GM19025 (cell line): ENCODE results near the gene FAIM.
"Not testable (repeated sequence)": the region's sequence is repeated elsewhere in the genome, so short reads cannot be mapped to it uniquely, and the experiment has no call there.

Experiments used
- ATAC-seq: cut with Tn5 transposase; IDR thresholded peaks from one replicate; pipeline ENCODE4 v1.9.1; 2021; ENCODE audit warnings: mild to moderate bottlenecking, low read depth, moderate library complexity; ENCODE audit not compliant: unreplicated experiment

The FAIM gene

DNA sequence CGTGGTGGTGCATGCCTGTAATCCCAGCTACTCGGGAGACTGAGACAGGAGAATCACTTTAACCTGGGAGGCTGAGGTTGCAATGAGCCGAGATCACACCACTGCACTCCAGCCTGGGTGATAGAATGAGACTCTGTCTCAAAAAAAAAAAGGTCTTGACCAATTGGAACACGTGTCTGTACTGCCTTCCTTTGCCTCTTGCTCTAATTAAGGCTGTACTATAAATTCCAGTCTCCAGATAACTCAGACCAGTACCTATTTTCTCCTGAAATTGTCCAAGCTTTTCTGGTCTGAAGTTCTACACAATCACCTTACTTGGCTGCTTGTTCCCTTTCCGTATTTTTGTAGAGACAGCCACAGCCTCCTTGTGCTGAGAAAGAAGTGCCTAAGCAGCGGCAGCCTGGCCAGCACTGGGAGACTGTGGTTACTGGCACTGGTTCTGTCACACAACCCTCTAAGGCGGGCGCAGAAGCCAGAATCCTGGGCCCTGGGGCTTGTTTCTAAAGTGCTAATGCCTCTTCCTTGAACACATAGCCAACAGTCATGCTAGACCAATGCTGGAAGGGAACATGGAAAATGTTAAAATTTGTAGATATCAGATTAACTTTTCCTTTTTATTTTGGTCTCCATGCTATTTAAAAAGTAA lies 8.3 kb upstream of the FAIM start:
- no peak for ATAC-seq

DNA sequence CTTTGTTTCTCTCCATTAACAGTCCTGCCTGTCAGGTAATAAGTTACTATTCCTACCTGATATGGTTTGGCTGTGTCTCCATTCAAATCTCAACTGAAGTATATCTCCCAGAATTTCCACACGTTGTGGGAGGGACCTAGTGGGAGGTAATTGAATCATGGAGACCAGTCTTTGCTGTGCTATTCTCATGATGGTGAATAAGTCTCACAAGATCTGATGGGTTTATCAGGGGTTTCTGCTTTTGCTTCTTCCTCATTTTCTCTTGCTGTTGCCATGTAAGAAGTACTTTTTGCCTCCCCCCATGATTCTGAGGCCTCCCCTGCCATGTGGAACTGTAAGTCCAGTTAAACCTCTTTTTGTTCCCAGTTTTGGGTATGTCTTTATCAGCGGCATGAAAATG lies 6.9 kb upstream of the FAIM start:
- not testable (repeated sequence) for ATAC-seq

DNA sequence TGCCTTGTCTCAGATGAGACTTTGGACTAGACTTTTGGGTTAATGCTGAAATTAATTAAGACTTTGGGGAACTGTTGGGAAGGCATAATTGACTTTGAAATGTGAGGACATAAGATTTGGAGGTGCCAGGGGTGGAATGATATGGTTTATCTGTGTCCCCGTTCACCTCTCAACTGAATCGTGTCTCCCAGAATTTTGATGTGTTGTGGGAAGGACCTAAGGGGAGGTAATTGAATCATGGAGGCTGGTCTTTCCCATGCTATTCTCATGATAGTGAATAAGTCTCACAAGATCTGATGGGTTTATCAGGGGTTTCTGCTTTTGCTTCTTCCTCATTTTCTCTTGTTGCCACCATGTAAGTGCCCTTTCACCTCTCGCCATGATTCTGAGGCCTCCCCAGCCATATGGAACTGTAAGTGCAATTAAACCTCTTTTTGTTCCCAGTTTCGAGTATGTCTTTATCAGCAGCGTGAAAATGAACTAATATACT lies 4.4 kb upstream of the FAIM start:
- ATAC-seq = not testable (repeated sequence)

DNA sequence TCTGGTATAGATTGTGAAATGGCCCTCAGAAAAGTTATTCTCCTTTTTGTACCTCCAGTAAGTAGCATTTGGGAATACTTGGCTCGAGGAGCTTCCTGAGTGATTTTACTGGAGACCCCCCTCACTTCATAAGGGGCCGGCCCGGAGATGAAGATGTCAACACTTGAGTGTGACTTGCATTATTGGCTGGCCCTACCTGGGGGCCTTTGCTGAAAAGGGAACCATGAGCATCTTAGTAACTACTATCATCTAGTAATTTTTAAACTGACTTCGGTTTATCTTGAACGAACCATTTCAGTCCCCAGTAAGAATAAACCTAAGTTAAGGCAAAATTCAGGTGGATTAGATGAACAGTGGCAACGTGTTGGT lies 1.3 kb downstream of the FAIM start:
- ATAC-seq = no peak

DNA sequence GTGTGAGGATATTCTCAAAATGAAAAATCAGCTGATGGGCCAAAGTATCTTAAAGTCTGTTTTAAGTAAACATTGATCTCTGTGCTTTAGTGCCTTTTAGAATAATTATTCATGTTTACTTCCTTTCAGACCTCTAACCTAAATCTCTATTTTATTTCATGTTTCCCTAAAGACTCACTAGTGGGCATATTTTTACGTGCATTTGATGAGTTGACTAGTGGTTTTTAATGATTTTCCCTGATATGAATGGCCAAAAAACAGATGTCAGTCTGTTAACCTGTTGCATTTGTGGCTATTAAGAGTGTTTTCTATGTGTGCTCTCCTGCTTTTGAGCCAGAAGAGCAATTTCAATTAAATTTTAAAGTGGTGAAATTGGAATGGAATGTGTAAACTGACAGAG lies 6.9 kb downstream of the FAIM start:
- no peak for ATAC-seq

DNA sequence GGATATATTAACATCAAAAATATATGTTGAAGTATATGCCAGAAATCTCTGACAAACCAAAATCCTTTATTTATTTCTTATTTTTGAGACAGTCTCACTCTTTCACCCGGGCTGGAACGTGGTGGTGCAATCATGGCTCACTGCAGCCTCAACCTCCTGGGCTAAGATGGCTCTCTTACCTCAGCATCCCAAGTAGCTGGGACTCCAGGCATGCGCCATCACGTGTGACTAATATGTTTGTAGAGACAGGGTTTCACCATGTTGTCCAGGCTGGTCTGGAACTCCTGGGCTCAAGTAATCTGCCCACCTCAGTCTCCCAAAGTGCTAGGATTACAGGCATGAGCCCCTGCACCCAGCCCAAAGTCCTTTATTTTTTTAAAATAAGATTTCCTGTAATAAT lies 11.9 kb downstream of the FAIM start:
- ATAC-seq = no peak

DNA sequence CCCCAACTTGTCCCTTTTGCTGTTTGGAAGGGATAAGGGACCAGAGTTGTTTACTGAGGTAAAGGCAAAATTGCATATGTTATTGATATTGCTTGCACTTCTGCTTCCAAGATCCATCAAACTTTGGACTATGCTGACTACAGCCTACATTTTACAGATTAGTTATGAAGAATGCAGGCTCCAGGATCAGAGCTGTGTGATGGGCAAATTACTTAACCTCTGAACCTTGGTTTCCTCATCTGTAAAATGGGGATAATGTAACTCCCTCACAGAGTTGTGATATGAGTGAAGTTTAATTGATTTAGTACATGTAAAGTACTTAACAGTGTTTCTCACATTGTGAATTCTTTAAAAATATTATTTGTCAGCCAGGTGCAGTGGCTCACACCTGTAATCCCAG lies 15.9 kb downstream of the FAIM start:
- ATAC-seq = no peak

DNA sequence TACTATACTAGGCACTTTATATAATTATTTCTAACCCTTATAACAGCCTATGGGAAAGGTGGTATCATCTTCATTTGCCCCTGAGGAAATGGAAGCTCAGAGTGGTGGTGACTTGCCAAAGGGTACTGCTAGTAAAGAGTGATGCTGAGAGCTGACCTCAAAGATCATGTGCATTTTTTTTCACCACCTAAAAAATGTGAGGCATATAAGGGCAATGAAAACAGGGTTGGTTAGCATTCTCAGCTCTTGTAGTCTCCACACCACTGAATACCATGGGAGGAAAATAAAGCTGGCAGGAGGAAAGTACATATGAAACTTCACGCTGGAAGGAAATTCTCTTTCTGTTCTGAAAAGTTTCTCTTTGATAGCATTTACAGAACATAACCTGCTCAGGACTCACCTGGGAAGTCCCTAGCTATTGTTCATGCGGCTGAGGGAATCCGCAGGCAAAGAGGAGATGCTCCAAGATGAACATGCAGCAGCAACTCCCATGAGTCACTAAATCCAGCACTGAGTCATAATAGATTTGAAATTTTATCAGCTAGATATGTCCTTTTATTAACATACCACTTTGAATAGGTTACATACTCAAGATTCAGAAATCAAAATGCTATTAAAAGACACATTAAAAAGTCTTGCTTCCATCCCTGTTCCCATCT lies 17.3 kb downstream of the FAIM start:
- ATAC-seq = no peak

DNA sequence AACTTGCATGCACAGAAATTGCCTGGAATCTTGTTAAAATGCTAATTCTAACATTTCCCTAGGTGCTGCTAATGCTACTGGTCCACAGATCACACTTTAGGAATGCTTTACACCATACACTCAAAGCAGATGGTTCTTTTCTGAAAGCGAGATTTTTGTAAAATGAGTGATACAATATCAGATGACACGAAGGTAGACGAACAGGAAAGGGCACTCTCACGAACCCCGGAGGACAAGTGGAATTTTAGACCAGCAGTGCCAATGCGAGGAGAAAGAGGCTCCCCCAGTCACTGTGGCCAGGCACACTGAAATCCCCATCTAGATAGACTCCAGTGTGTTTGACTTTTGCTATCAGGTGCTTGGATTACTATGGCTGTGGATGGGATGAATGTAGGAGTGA lies 21.0 kb downstream of the FAIM start:
- ATAC-seq = no peak

DNA sequence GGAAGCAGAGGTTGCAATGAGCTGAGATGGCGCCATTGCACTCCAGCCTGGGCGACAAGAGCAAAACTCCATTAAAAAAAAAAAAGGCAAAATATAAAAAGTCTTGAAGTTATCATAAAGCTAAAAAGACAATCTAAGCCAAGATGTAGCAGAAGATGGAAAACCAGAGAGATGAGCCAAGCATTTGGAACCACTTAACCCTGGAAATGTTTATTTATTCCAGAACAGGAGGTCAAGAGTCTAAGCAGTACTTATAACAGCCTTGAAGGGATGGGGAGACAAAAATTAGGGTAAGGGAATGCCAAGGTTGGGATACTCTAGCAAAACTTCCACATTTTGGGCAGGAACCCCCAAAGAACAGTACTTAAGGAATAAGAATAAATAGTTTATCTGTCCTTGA lies 30.1 kb downstream of the FAIM start:
- ATAC-seq = no peak

DNA sequence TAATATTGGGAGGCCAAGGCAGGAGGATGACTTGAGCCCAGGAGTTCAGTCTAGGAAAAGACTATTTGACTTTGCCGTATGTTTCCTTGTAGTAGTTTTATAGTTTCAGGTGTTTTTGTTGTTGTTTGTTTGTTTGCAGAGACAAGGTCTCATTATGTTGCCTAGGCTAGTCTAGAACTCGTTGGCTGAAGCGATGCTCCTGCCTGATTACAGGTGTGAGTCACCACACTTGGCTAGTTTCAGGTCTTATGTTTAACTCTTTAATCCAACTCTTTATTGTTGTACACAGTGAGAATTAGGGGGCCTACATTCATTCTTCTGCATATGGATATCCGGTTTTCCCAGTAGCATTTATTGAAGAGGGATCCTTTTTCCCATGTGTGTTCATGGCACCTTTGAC lies 32.0 kb downstream of the FAIM start:
- no peak for ATAC-seq

DNA sequence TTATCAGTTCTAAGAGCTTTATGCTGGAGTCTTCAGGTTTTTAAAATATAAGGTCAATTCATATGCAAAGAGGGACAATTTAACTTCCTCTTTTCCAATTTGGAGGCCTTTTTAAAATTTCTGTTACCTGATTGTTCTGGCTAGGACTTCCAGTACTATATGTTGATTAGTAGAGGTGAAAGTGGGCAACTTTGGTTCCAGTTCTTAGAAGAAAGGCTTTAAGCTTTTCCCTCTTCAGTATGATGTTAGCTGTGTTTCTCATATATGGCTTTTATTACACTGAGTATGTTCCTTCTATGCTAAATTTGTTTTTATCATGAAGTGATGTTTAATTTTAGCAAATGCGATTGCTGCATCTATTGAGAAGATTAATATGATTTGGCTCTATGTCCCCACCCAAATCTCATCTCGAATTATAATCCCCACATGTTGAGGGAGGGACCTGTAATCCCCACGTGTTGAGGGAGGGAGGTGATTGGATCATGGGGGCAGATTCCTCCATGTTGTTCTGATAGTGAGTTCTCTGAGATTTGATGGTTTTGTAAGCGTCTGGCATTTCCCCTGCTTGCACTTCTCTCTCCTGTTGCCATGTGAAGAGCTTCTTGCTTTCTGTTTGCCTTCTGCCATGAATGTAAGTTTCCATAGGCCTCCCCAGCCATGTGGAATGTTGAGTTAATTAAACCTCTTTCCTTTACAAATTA lies 33.8 kb downstream of the FAIM start:
- no peak for ATAC-seq

DNA sequence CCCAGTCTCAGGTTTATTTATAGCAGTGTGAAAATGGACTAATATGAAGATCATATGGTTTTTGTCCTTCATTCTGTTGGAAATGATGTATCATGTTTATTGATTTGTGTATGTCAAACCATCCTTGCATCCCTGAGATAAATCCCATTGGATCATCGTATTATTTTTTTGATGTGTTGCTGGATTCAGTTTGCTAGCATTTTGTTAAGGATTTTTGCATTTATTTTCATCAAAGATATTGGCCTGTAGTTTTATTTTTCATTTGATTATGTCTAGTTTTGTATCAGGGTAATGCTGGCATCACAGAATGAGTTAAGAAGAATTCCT lies 34.3 kb downstream of the FAIM start:
- ATAC-seq = no peak

DNA sequence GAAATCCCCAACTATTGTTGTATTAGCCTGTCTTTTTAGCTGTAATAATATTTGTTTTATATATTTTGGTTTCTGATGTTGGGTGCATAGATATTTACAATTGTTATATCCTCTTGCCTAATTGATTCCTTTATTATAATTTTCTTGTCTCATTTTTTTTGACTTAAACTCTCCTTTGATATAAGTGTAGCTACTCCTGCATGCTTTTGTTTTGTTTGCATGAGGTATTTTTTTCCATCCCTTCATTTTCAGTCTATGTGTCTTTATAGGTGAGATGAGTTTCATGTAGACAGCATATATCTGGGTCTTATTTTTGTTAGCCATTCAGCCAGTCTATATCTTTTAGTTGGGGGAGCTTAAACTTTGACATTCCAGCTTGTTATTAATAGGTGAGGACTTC lies 37.4 kb downstream of the FAIM start:
- ATAC-seq = no peak

DNA sequence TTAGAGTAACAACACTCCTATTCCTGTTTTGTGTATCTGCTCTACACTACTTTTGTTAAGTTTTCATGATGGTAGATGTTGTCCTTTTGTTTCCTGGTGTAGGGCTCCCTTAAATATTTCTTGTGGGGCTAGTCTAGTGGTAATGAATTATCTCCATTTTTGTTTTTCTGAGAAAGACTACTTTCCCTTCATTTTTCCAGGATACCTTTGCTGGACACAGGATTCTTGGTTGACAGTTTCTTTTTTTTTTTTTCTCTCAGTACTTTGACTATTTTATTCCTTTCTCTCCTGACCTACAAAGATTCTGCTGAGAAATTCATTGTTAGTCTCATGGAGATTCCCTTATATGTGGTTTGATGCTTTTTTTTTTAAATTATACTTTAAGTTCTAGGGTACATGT lies 37.9 kb downstream of the FAIM start:
- ATAC-seq = no peak

DNA sequence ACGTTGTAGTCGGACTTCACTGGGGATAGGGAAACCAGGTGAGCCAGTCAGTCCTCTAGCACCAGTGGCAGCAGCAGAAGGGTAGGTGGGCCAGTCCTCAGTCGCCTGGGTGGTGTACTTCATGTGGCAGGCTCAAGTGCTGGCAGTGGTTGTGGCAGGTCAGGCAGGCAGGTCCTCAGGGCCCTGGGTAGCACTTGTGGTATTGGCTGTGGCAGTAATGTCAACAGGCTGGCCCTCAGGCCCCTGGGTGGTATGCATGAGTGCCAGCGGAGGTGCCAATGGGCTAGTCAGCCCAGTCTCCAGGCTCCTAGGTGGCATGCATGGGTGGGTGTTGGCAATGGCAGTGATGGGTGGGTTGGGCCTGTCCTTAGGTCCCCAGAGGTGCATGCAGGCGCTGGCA lies 40.6 kb downstream of the FAIM start:
- ATAC-seq = no peak

DNA sequence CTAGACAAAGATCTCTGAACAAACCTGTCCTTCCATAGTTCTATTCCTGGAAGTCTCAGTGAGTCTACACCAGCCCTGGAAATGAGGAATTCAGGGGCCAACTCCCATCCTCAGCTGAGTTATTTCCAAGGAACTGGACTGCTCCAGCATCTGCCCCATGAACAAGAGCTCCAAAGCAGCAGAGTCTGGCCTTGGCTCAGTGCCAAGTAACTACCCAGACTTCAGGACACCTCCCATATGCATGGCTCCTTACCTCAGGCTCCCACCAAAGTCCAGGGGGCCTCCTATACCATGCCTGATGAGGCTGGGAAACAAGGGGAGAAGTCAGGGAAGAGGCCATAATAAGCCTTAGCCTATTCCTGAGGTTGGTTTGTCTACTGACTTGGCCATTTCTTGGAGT lies 45.0 kb downstream of the FAIM start:
- ATAC-seq = no peak

DNA sequence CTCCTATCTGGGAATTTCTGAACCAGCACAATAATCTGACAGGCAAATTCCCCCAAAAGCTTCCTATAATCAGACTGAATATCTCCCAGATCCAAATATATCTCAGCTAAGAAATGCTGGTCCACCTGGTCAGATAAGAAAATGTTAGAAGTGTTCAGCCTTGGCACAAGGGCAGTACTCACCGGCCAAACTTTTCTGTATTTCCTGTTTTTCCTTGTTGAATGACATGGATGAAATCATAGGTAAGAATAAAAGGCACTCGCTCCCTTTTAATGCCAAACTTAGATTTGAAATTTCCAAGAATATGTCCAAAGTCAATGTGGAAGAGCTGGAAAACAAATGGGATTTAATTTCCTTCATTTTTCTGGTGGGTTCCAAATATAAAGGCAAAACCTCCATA lies 48.9 kb downstream of the FAIM start:
- ATAC-seq = no peak

DNA sequence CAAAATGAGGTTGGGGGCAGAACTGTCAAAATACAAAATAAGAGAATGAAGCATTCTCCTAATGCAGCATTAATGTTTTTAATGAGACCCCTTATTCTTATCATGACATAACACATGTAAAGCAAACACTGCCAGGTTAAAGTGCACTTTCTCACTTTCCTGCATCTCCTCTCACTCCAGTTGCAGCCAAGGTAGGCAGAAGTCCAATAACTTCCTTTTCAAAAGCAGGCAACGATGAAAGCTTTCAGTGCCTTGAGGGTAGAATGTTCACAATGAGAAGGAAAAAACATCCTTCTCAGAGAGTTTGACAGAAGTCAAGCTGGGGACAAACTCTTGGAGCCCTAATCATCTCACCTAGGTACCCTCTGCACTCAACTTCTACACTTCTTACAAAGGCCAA lies 59.5 kb downstream of the FAIM start:
- ATAC-seq = no peak

DNA sequence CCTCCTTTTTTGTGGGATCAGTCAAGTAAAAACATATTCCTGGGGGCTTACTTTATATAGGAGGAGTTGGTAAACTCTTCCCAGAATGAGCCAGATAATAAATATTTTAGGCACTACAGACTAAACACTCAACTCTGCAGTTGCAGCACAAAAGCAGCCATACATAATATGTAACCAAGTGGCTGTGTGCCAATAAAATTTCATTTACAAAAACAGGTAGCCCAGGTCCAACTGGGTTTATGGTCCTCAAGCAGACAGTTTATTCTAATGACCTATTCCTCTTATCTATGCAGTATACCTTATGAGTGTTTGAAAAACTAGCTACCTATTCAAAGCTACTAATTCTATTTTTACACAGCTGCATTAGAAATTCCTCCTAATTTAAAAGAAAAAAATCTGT lies 61.8 kb downstream of the FAIM start:
- no peak for ATAC-seq

DNA sequence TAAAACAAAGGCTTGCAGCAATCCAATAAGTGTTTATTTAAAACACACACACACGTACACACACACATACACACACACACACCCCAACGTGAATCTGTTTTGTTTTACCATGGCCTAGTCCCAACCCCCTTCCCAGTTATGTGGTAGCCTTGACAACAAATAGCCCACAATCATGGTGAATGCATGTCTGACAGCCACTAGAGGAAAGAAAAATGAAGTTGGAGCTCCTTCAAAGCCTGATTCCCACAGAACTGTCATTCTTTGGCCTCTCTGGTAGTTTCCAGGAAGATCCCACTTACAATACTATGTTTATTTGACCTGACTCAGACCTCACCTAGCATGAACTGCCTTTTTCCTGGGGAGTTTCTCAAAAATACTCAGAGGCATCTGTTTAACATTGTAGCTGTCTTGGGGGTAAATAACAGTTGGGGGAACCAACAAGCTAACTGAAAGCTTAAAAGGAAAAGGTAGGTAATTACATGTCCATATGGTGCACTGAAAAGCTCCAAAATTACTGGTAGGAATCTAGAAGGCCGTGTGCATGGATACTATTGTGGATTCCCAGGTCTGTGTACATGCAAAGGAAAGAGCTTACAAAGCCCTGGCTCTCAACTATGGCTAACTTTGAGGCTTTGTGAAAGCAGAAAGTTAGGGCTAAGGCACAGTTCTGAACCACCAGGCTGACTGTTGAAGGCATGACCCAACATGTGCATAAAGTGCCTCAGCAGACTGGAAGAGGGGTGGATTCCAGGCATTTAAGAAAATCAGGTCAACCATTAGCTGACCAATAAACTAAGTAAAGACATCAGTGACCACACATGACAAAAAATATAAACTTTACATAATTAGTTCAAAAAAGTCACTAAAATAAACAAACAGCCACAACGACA lies 65.3 kb downstream of the FAIM start:
- ATAC-seq = no peak
